Activated naive CD8-positive, alpha-beta T cell treated with anti-CD3 and anti-CD28 coated beads for 36 hours (primary cell): ENCODE data around the gene B4GALNT3. TPM values are rescaled to one million over a fixed set of nuclear protein-coding genes. Genes with fewer than 3 reads are reported as not detected.

Experiments used
- DNase-seq: peaks from one replicate; pipeline ENCODE4 v3.0.0; 2021
- H3K27ac Mint-ChIP-seq: one replicate; pipeline ENCODE4 v1.8.0; 2022; ENCODE audit warnings: mild to moderate bottlenecking, moderate library complexity, mixed read lengths
- H3K27me3 Mint-ChIP-seq: one replicate; pipeline ENCODE4 v1.8.0; 2022; ENCODE audit warnings: mild to moderate bottlenecking, mixed read lengths
- H3K36me3 Mint-ChIP-seq: one replicate; pipeline ENCODE4 v1.8.0; 2021; ENCODE audit warnings: mild to moderate bottlenecking, mixed read lengths
- H3K4me1 Mint-ChIP-seq: one replicate; pipeline ENCODE4 v1.8.0; 2021; ENCODE audit warnings: mixed read lengths
- H3K4me3 Mint-ChIP-seq: one replicate; pipeline ENCODE4 v1.8.0; 2022; ENCODE audit warnings: mild to moderate bottlenecking, moderate library complexity, mixed read lengths
- H3K9me3 Mint-ChIP-seq: one replicate; pipeline ENCODE4 v1.8.0; 2022; ENCODE audit warnings: mixed read lengths
- total RNA-seq, 2 experiments: library from RNA; stranded (reverse); gene quantifications; one replicate each; pipeline ENCODE4 v1.2.3, GENCODE V29; 2021

B4GALNT3 gene
- total RNA-seq, 2 experiments from 2014 or later = 0.66 to 1.1 TPM

GRCh38 chr12:460261-461230, 807 bp downstream of the B4GALNT3 start:
- Mint-ChIP-seq H3K4me3 (peak overlapping the region; percentile 78), H3K9me3 (no peaks in the 10 kb centered on the region), H3K4me1 (peaks cover 7% of the 10 kb centered on the region), H3K27me3 (peaks cover 54% of the 10 kb centered on the region), H3K36me3 (no peaks in the 10 kb centered on the region), H3K27ac (no peak overlapping the region)
- DNase-seq = peak; percentile 53

GRCh38 chr12:461425-461824, 1.7 kb downstream of the B4GALNT3 start:
- no peak for DNase-seq
- Mint-ChIP-seq H3K36me3 (no peaks in the 10 kb centered on the region), H3K9me3 (no peaks in the 10 kb centered on the region), H3K27ac (no peak overlapping the region), H3K4me3 (peak overlapping the region; percentile 78), H3K27me3 (peaks cover 54% of the 10 kb centered on the region), H3K4me1 (peaks cover 7% of the 10 kb centered on the region)

DNA sequence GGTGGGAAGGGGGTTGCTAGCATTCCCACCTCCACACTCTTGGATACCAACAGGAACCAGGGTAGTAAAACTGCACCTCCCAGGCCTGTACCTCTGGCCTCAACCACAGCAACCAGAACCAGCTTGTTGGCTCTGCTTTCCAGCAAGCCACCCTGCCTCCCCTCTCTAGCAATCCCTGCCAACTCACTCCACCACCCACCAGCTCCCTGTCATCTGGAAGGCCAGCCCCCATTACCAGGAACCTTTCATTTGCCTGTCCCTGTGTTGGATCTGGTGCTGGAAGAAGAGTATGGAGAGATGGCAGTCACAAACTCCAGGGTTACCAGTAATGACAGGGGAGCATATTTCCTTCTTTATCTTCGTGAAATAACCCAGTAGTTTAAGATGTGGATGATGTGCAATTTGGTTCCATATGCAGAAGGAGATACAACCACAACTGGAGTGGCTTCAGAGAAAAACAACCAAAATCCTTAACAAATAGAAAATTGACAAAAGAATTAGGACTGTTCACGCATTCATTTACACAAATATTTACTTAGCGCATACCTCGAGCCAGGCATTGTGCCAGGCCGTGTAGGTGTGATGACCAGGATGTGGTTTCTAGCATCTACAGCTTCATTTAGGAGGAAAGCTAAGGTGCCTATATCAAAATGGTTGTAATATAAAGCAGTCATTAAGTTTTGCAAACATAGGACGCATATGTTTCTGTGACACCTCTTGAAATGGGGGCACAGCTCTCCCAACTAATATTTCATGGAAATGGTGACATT, 3.4 kb downstream of the B4GALNT3 start:
- Mint-ChIP-seq H3K4me1 (peaks cover 7% of the 10 kb centered on the region), H3K27ac (no peak overlapping the region)
- no peak for DNase-seq

DNA sequence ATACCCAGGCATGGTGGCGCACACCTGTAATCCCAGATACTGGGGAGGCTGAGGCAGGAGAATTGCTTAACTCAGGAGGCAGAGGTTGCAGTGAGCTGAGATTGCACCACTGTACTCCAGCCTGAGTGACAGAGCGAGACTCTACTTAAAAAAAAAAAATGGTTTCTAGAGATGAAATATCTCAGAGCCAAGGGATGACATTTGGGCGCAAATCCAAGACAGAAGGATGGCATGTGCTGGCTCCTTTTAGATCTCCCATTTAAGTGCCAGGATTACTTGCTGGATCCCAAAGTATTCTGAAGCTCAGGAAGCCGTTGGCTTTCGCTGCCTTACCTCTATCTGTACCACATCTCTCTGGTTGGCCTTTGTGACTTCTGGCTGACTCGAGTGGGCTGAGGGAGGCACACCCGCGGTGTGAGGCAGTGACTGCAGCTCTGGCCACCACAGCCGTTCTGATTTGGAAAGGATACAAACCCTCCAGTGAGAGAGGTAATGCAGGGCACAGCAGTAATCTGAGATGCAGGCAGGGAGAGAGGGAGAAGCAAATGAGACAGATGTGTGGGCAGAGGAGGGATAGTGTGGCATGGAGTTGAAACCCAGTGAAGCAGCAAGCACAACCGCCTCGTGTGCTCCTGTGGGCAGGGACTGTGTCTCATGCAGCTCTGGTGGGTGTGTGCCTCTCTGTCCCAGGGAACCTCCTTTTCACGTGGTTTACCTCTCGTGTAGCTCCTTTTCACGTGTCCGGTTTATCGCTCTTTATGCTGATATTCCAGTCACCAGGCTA, 4.9 kb downstream of the B4GALNT3 start:
- H3K4me1 Mint-ChIP-seq = peaks cover 2% of the 10 kb centered on the region
- H3K9me3 Mint-ChIP-seq = no peaks in the 10 kb centered on the region
- H3K27ac Mint-ChIP-seq = no peak overlapping the region
- no peak for DNase-seq
- no peak overlapping the region for H3K4me3 Mint-ChIP-seq
- peaks cover 27% of the 10 kb centered on the region for H3K27me3 Mint-ChIP-seq
- H3K36me3 Mint-ChIP-seq = no peaks in the 10 kb centered on the region

More for the DNA sequence above, 3.4 kb downstream of the B4GALNT3 start:
- H3K4me3 Mint-ChIP-seq = no peak overlapping the region
- no peaks in the 10 kb centered on the region for H3K9me3 Mint-ChIP-seq
- H3K36me3 Mint-ChIP-seq = no peaks in the 10 kb centered on the region
- H3K27me3 Mint-ChIP-seq = peaks cover 41% of the 10 kb centered on the region

GRCh38 chr12:466039-466438, 6.3 kb downstream of the B4GALNT3 start:
- H3K4me1 Mint-ChIP-seq = no peaks in the 10 kb centered on the region
- peaks cover 29% of the 10 kb centered on the region for H3K27me3 Mint-ChIP-seq
- no peak overlapping the region for H3K4me3 Mint-ChIP-seq
- H3K9me3 Mint-ChIP-seq = no peaks in the 10 kb centered on the region
- H3K27ac Mint-ChIP-seq = no peak overlapping the region
- no peak for DNase-seq
- H3K36me3 Mint-ChIP-seq = no peaks in the 10 kb centered on the region

DNA sequence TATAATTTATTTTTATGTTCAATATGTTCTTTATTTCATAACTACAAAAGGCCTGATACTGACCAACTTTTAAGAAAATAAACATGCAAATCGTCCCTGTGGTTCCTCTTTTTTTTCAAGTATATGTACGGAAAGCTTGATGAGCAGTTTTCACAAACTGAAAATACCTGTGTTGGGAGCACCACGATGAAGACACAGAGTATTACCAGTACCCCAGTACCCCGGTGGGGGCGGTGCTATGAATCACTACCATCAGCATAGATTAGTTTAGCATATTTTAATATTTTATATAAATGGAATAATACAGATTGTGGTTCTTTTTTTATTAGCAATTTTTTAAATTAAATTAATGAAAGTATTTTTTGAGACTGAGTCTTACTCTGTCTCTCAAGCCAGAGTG, 7.0 kb downstream of the B4GALNT3 start:
- H3K27ac Mint-ChIP-seq = no peak overlapping the region
- H3K27me3 Mint-ChIP-seq = peaks cover 22% of the 10 kb centered on the region
- H3K9me3 Mint-ChIP-seq = no peaks in the 10 kb centered on the region
- DNase-seq = no peak
- H3K4me3 Mint-ChIP-seq = no peak overlapping the region
- H3K4me1 Mint-ChIP-seq = no peaks in the 10 kb centered on the region
- H3K36me3 Mint-ChIP-seq = no peaks in the 10 kb centered on the region

GRCh38 chr12:467591-467990, 7.9 kb downstream of the B4GALNT3 start:
- H3K9me3 Mint-ChIP-seq = no peaks in the 10 kb centered on the region
- no peak overlapping the region for H3K27ac Mint-ChIP-seq
- no peak for DNase-seq
- peaks cover 14% of the 10 kb centered on the region for H3K27me3 Mint-ChIP-seq
- H3K4me3 Mint-ChIP-seq = no peak overlapping the region
- H3K4me1 Mint-ChIP-seq = no peaks in the 10 kb centered on the region
- H3K36me3 Mint-ChIP-seq = no peaks in the 10 kb centered on the region

- Mint-ChIP-seq H3K4me3 (no peak overlapping the region), H3K9me3 (no peaks in the 10 kb centered on the region)
Measured at GRCh38 chr12:468671-469389, 9.1 kb downstream of the B4GALNT3 start.

DNA sequence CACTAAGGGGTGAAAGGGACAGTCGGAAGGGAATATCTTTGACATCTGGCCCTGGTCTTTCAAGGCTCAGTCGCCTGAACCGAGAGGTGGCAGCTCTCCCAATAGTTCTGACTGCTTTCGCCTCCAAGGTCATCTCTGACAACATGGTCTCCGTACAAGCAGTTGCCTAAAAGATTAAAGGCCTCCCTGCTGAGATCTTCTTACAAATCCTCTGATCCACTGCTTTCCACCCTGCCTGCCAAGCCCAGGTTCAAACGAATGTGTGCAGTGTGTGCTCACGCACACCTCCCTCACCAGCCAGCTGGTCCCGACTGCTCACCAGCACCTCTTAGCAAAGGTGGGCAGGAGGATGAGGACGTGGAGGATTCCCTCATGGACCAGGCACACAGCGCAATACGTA, 10.4 kb downstream of the B4GALNT3 start:
- Mint-ChIP-seq H3K4me1 (peaks cover 2% of the 10 kb centered on the region), H3K27me3 (peaks cover 14% of the 10 kb centered on the region), H3K9me3 (no peaks in the 10 kb centered on the region), H3K36me3 (no peaks in the 10 kb centered on the region), H3K4me3 (no peak overlapping the region), H3K27ac (no peak overlapping the region)
- no peak for DNase-seq

More at GRCh38 chr12:468671-469389, 9.1 kb downstream of the B4GALNT3 start:
- Mint-ChIP-seq H3K36me3 (no peaks in the 10 kb centered on the region), H3K27me3 (peaks cover 20% of the 10 kb centered on the region), H3K27ac (no peak overlapping the region), H3K4me1 (peaks cover 2% of the 10 kb centered on the region)
- DNase-seq = no peak

GRCh38 chr12:473198-473597, 13.5 kb downstream of the B4GALNT3 start:
- Mint-ChIP-seq H3K4me3 (no peak overlapping the region), H3K9me3 (no peaks in the 10 kb centered on the region), H3K27me3 (peaks cover 22% of the 10 kb centered on the region), H3K36me3 (no peaks in the 10 kb centered on the region), H3K4me1 (peaks cover 2% of the 10 kb centered on the region), H3K27ac (no peak overlapping the region)
- no peak for DNase-seq

- H3K27me3 Mint-ChIP-seq = peaks cover 22% of the 10 kb centered on the region
- peaks cover 2% of the 10 kb centered on the region for H3K4me1 Mint-ChIP-seq
- H3K27ac Mint-ChIP-seq = no peak overlapping the region
- no peaks in the 10 kb centered on the region for H3K9me3 Mint-ChIP-seq
- DNase-seq = no peak
- H3K4me3 Mint-ChIP-seq = no peak overlapping the region
- no peaks in the 10 kb centered on the region for H3K36me3 Mint-ChIP-seq
Measured at GRCh38 chr12:473863-474577, 14.3 kb downstream of the B4GALNT3 start.

GRCh38 chr12:475286-475685, 15.5 kb downstream of the B4GALNT3 start:
- no peak for DNase-seq
- Mint-ChIP-seq H3K9me3 (no peaks in the 10 kb centered on the region), H3K27ac (no peak overlapping the region), H3K4me3 (no peak overlapping the region), H3K4me1 (peaks cover 2% of the 10 kb centered on the region), H3K27me3 (peaks cover 16% of the 10 kb centered on the region), H3K36me3 (no peaks in the 10 kb centered on the region)

GRCh38 chr12:479161-479560, 19.4 kb downstream of the B4GALNT3 start:
- DNase-seq = no peak
- H3K4me3 Mint-ChIP-seq = no peak overlapping the region
- no peaks in the 10 kb centered on the region for H3K36me3 Mint-ChIP-seq
- H3K9me3 Mint-ChIP-seq = no peaks in the 10 kb centered on the region
- H3K27me3 Mint-ChIP-seq = peaks cover 13% of the 10 kb centered on the region
- H3K27ac Mint-ChIP-seq = no peak overlapping the region
- no peaks in the 10 kb centered on the region for H3K4me1 Mint-ChIP-seq
